Left ventricle myocardium inferior (tissue), 1 donor: ENCODE measurements around the gene WDCP. TPM values are rescaled to one million over a fixed set of nuclear protein-coding genes. Genes with fewer than 3 reads are reported as not detected.

Experiments
- DNase-seq: peaks from one replicate; pipeline ENCODE4 v3.0.0-alpha.2; 2020
- H3K27ac ChIP-seq: fragments of 200-600 bp; replicated peaks from 2 replicates; pipeline ENCODE4 v1.8.0; 2021
- H3K27me3 ChIP-seq: fragments of 200-600 bp; 2 replicates; pipeline ENCODE4 v1.8.0; 2021; ENCODE audit warnings: low read depth
- H3K36me3 ChIP-seq: fragments of 200-600 bp; 2 replicates; pipeline ENCODE4 v1.8.0; 2021
- H3K4me1 ChIP-seq: fragments of 200-600 bp; 2 replicates; pipeline ENCODE4 v1.8.0; 2021
- H3K4me3 ChIP-seq: fragments of 200-600 bp; 2 replicates; pipeline ENCODE4 v1.8.0; 2021; ENCODE audit warnings: mild to moderate bottlenecking, moderate library complexity
- H3K9me3 ChIP-seq: fragments of 200-600 bp; replicated peaks from 2 replicates; pipeline ENCODE4 v1.8.0; 2021
- CTCF ChIP-seq: fragments of 200-600 bp; IDR thresholded peaks from 2 replicates; pipeline ENCODE4 v1.8.0; 2021; ENCODE audit warnings: antibody characterized with exemption, mild to moderate bottlenecking, borderline replicate concordance
- intact Hi-C: fragments of 100-400 bp; cut with micrococcal nuclease; formaldehyde crosslinking; loops from one replicate; pipeline ENCODE4 v1.11.0; 2022
- total RNA-seq: library from RNA; stranded (reverse); fragmentation: NEBNext Ultra II Directional; extraction: Animal tissue kit (Norgen Biotek cat#: 25700); gene quantifications from one replicate; pipeline ENCODE4 v1.2.1, GENCODE V29; 2021
- donor health status: DM: no; HTN: yes; CAD: no; lungs with severe emphysema.

WDCP gene
- total RNA-seq, 1 donor from 2014 or later, result 8.6 TPM

- intact Hi-C loops, result no loop called here
- Histone ChIP-seq H3K9me3 (no peaks in the 10 kb centered on the region), H3K4me1 (no peaks in the 10 kb centered on the region), H3K27me3 (no peaks in the 10 kb centered on the region), H3K36me3 (peaks cover 33% of the 10 kb centered on the region), H3K27ac (no peak overlapping the region), H3K4me3 (no peak overlapping the region)
- DNase-seq, result no peak
- no peak for TF ChIP-seq CTCF
These were observed 8.2 kb downstream of the WDCP start for GRCh38 chr2:24038786-24039499.

GRCh38 chr2:24026233-24026632 lies 21.0 kb downstream of the WDCP start:
- intact Hi-C loops, result no loop called here
- H3K36me3 ChIP-seq, result peaks cover 62% of the 10 kb centered on the region

GRCh38 chr2:24024996-24025663 lies 22.1 kb downstream of the WDCP start:
- Histone ChIP-seq H3K4me1 (no peaks in the 10 kb centered on the region), H3K27me3 (no peaks in the 10 kb centered on the region), H3K9me3 (no peaks in the 10 kb centered on the region), H3K4me3 (no peak overlapping the region), H3K36me3 (peaks cover 51% of the 10 kb centered on the region), H3K27ac (no peak overlapping the region)
- intact Hi-C loops, result no loop called here
- no peak for DNase-seq
- TF ChIP-seq CTCF, result no peak

More at GRCh38 chr2:24026233-24026632, 21.0 kb downstream of the WDCP start:
- H3K4me3 ChIP-seq, result no peak overlapping the region
- no peak for DNase-seq
- H3K4me1 ChIP-seq, result no peaks in the 10 kb centered on the region
- TF ChIP-seq CTCF, result no peak
- no peaks in the 10 kb centered on the region for H3K9me3 ChIP-seq
- H3K27me3 ChIP-seq, result no peaks in the 10 kb centered on the region
- H3K27ac ChIP-seq, result no peak overlapping the region

GRCh38 chr2:24024018-24024417 lies 23.2 kb downstream of the WDCP start:
- peaks cover 40% of the 10 kb centered on the region for H3K36me3 ChIP-seq
- no peak overlapping the region for H3K4me3 ChIP-seq
- TF ChIP-seq CTCF, result peak; percentile 16
- H3K27me3 ChIP-seq, result no peaks in the 10 kb centered on the region
- intact Hi-C loops, result no loop called here
- H3K4me1 ChIP-seq, result no peaks in the 10 kb centered on the region
- DNase-seq, result no peak
- no peaks in the 10 kb centered on the region for H3K9me3 ChIP-seq
- H3K27ac ChIP-seq, result no peak overlapping the region

- peaks cover 31% of the 10 kb centered on the region for H3K36me3 ChIP-seq
- H3K9me3 ChIP-seq, result no peaks in the 10 kb centered on the region
These were observed 24.1 kb downstream of the WDCP start for GRCh38 chr2:24022975-24023575.

More at GRCh38 chr2:24022975-24023575, 24.1 kb downstream of the WDCP start:
- H3K4me3 ChIP-seq, result no peak overlapping the region
- intact Hi-C loops, result no loop called here
- no peak overlapping the region for H3K27ac ChIP-seq
- no peak for TF ChIP-seq CTCF
- H3K27me3 ChIP-seq, result no peaks in the 10 kb centered on the region
- H3K4me1 ChIP-seq, result no peaks in the 10 kb centered on the region
- no peak for DNase-seq
